Measurements from ENCODE around the gene PLCB1.
A peak's percentile ranks its signal among the peaks of the same experiment; 100 is the strongest.
"Not testable (repeated sequence)": the region's sequence is repeated elsewhere in the genome, so short reads cannot be mapped to it uniquely, and the experiment has no call there.

Gene PLCB1

DNA sequence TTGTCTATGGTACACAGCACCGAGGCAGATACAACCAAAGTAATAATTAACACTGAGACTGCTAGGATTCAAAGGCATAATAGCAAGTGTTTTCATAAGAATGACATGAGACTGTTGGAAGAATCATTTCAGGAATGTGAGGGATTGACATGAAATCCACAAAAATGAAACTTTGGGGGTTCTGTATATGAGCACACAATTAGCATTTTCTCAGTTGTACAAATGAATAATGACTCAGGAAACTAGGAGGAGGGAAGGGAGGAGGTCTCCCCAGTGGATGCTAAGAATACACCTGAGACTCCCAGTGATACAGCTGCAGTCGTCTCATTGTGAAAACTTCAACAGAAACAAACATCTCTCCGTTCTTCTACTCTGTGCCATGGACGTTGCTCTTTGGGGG is 508.4 kb downstream of the PLCB1 start:
- DNase-seq = no peak

DNA sequence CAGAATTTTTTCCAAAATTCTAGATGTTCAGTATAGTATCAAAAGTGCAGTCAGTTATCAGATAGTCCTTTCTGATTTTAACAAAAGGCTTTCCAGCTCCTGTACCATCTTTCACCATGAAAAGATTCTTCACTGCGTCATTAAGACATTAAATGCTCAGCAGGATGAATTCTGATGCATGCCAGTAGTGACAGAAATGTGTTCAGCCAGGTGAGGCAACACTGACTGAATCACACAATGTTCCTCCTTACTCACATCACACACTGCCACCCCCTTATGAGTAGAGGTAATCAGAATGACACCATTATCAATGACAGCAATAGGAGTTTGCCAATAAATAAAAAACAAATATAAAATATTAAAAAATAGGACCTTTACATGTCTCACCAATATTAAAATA is 510.2 kb downstream of the PLCB1 start:
- no peak for DNase-seq

DNA sequence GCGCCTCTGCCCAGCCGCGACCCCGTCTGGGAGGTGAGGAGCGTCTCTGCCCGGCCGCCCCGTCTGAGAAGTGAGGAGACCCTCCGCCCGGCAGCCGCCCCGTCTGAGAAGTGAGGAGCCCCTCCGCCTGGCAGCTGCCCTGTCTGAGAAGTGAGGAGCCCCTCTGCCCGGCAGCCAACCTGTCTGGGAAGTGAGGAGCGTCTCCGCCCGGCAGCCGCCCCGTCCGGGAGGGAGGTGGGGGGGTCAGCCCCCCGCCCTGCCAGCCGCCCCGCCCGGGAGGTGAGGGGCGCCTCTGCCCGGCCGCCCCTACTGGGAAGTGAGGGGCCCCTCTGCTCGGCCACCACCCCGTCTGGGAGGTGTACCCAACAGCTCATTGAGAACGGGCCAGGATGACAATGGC is 512.4 kb downstream of the PLCB1 start:
- DNase-seq = not testable (repeated sequence)

DNA sequence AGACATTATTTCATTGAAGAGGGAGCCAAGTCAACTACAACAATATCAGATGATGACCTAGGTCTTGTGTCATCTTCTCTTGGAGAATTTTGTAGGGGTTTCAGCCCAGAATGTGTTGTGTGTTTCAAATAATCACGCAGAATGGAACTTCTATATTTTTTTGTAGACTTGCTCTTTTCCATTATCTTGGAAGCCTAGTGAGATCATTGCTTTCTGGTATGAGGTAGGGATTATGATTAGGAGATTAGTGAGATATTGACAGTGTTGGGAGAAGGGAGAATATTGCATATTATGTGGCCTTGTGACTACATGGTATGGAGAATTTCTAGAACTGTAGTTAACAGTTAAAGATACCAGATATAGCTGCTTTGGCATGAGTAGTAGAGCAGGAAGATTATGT is 513.3 kb downstream of the PLCB1 start:
- DNase-seq = no peak

DNA sequence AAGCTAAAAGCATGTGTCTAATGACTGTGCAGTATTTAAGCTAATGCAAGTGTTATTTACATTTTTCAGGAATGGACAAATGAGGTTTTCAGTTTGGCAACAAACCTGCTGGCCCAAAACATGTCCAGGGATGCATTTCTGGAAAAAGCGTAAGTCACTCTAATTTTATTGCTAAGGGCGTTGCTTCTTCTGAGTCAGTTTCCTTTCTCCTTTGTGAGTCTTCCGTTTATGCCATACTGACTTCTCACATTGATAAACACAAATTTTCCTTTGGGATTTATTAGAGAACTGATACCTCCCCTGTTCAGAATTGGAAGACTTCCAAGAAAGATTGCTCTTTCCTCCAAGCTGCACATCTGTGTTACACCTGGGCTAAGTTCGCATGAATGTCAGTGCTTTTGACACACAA is 514.0 kb downstream of the PLCB1 start:
- no peak for DNase-seq

DNA sequence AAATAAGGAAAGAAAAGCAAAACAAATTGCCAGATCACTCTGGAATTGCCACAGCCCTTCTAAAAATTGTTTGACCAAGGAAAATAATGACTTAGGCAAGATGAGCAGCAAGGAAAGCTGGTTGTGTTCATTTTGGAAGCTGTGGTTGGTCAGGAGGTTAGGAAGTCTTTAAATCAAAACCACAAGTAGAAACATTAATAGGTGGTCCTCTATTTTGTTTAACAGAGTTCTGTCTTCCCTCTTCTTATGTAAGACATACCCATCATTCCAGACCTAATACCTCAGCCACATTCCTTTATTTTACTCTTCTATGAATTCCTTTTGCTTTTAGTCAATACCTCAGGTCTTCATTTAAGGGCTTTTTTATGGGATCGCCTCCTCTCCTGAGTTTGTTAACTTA is 514.6 kb downstream of the PLCB1 start:
- no peak for DNase-seq

DNA sequence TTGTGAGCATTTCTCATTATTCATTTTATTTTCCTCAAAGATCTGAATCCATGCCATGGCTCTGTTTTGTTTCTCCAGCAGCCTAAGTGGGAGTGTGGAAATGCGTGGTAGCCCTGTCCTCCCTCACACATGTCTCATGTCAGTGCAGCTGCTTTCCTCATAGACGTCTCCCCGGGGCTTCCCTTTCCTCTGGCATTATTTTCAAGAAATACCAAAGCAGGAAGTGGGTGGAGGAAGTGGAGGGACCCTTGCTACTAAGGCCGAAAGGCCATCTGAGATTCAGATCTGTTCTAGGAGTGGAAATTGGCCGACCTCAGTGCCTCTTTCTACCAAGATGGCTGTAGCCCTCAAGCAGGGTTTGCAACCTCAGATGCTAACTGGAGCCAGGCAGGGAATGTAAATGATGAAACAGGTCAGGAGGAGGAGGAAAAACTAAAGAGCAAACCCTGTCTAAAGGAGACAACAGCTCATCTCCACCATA is 515.9 kb downstream of the PLCB1 start:
- no peak for DNase-seq

DNA sequence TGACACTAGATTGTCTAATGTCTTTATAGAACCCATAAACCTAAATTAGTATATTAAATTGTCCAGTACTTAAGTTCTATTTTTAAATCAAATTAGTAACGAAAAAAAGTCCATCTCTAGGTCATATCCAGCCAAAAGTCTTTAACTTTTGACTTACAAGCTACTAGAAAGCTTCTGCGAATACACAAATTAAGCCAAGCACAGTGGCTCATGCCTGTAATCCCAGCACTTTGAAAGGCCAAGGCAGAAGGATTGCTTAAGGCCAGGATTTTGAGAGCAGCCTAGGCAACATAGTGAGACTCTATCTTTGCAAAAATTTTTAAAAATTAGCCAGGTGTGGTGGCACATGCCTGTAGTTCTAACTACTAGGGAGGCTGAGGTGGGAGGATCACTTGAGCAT is 516.4 kb downstream of the PLCB1 start:
- DNase-seq = no peak

DNA sequence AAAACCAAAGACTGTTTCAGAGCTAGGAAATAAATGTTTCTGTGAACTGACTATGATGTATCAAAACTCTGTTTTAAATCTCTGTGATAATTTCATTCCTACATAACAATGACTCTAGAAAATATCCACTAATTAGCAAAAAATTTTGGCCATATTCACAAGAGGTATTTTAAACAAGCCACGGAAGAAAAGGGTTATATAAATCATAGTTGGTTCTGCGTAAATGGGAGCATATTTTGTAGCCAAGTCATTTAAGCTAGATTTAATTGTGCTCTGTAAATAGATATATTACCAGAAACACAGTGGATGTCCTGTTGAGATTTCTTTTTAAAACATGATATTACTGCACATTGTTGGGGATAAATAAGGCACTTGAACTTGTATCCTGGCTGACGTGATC is 520.3 kb downstream of the PLCB1 start:
- no peak for DNase-seq

DNA sequence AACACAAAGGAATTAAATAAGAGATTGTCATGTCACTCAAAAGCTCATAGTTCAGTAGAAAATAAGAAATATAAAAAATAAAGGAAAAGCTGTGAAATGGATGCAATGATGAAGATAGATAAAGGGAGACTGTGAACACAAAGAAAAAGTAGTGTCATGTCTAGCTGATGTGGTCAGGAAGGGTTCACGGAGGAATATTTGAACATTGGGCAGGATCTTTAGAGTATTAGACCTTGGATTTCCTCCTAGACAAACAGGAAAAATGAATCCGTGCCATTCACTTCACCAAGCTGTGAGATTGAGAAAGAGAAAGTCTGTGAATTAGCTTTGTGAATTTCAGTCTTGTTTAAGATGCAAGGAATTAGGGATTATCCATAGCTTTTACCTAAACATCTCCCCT is 522.4 kb downstream of the PLCB1 start:
- DNase-seq = no peak

DNA sequence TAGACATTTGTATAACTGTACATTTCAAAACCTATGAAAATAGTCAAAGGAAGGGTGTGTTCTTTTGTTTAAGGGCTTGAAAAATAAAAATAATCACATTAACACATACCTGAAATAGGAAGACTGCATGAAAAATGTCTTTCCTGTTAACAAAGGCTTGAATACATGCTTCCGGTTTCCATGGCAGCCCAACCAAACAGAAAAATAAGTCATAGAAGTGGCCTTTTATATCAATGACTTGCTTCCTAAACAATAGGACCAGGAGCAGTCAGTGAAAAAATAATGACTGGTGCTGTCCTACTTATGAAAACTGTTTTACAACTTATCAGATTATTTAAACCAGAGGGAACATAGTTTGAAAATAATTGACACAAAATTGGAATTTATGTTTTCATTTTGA is 524.3 kb downstream of the PLCB1 start:
- no peak for DNase-seq

DNA sequence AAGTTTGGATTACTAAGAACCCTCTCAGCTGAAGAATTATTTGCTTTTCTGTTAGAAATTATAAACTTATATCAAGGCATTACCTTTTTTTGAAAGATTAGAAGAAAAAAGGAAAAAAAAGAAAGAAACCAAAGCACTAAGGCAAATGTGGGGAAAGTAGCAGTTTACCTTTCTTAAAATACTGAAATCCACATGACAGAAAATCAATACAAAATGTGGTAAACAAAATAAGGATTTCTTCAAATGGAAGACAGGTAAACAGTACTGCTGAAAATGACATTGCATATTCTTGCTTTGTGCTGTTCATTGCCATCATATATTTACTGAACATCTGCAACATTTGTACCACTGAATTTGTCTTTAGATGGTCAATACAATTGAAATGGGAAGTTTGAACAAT is 525.6 kb downstream of the PLCB1 start:
- DNase-seq = no peak

DNA sequence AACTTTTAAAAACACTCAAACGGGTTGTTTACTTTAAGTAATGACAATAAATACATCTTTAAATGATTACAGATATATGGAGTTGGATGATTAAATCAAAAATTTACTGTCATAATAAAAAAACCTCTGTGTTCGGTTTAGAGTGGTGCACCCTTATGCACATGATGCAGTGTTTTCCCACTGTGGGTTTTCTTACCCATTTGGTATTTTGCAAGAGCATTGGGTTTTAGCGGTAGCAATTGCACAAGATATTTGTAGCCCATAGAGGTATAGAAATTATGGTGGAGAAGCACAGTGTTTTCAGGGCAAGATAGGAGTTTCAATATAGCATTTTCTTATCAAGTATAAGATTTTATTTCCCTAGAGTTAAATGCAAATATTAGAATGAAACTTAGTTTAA is 526.0 kb downstream of the PLCB1 start:
- DNase-seq = no peak

DNA sequence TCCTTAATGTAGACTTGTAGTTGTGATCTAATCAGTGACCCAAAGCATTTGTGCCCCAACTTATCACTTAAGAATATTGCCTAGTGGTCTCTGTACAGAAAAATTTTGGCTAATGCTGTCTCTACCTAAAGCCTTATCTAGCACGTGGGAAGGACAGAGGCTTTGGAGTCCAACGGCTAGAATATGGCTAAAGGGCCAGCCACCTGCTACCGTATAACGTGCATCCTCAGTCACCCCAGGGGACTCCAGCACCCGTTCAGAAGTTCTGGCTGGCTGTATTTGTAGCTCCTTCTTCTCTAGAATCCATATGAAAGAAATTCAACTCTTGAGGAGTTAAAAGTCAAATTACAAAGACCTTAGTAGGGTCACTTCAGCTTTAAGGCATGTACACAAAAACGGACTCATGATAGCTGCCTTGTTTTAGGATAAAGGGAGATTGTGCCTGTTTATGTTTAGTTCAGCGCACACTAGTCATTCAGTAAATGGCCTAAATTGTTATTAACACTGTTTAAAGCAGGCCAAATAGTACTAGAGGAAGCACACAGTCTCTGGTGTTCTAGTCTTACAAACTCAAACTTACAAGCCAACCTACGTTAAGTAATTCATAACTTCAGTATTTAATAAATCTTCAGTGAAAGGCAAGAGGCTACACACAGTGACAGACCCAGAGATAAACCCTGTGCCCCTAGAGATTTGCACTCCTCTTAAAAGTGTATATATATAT is 529.3 kb downstream of the PLCB1 start:
- no peak for DNase-seq

DNA sequence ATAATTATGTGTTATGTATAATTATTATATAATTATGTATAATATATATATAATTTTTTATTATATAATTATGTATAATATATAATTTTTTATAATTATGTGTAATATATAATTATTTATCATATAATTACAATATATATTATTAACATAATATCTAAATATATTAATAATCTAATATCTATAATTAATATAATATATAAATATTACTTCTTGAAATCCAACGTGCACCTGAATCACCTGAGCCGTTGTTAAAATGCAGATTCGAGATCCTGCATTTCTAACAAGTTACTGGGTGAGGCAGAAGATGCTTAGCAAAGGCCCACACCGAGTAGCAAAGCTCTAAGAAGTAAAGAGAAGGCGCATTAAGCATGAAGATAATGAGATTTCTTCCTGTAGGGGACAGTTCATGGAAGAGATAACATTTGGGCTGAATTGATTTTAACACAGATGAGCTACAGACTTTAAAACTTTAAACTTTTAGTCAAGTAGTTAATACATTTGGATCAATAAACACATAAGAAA is 530.4 kb downstream of the PLCB1 start:
- DNase-seq = peak; percentile 14

DNA sequence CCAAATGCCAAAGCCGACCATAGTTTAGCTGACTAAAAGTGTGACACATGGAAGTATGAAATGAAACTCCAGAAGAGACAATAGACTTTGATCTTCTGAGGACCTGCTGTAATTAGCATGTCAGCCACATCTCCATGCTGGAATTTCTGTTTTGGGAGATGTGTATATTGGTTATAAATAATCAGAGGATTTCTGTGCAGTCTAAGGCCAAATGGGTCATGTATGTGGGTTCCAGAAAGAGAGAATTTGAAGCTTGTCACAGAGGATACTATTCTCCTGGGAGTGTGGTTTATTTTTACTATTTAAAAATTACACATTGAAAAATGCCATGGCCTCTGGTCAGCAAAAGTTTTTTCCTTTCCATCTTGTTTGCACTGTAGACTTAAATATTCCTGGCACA is 531.4 kb downstream of the PLCB1 start:
- no peak for DNase-seq

DNA sequence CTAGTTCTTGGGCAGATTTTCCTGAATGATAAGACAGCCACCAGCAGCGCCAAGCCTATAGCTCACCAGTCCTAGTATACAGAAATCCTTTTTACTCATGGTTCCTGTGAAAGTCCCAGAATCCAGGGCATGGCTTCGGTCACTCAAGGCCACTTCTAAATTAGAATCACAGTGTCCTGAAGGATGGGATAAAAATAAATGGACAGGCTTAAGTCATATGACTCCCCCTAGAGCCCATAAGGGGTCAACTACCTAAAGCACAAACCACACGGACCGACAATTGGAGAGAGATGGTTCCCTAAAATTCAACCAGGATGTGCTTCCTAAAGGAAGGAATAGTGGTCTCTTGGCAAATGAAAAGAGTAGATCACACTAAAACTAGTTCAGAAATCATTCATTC is 532.7 kb downstream of the PLCB1 start:
- DNase-seq = no peak

DNA sequence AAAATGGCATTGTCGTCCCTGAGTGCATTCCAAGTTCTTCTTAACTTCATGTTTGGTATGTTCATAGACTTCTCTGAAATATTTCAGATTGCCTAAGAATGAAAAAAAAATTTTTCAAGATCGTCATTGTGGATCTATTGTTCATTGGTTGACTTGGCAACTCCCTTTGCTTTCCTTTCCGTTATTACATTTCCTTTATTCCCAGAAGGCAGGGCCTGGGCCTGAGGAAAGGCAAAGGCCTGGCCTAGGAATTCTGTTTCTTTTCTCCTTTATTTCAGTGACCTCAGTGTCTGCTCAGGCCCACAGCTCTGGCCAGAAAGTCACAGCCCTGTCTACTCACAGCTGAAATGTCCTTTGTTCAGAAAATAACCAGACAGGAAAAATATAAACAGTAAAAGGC is 535.2 kb downstream of the PLCB1 start:
- DNase-seq = no peak

DNA sequence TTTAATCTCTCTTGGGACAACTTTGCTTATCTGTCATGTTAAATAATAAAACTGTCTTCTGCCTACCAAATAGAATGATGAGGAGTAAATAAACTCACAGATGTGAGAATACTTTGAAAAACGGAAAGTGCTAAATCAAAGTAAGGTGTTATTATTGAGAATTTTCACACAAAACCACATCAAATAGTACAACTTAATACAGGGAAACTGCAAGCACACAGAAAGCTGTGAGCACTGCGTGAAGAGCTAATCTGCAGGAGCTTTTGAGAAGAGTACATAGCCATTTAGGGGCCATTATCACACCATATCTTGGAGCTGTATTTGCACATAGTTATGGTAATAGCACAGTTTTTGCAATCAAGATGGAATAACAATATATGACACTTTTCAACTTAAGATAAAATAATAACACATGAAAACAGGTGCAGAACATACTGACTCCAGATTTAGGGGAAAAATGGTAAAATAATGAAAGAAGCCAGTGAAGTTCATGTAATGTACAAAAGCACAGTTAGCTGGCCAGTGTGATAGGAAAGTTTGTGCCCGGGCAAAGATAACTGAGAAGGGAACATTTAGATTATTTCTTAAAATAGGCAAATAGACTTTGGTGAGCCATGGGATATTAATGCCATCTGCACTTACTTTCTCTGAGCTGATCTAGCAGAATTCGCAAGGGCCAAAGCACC is 538.3 kb downstream of the PLCB1 start:
- no peak for DNase-seq

DNA sequence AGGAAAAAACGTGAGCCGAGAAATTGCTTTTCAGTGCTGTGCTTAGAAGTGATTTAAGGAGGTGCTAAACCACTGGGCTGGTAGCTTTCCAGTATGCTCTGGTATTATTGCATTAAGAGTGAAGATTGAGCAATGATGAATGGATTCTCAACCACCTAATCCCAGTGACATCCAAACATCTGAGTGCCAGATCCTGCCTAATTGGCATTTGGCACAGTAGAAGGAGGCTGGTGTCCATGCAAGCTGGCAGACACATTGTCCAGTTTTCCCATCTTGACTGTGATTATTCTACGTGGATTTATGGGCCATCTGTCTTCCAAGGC is 538.8 kb downstream of the PLCB1 start:
- no peak for DNase-seq

DNA sequence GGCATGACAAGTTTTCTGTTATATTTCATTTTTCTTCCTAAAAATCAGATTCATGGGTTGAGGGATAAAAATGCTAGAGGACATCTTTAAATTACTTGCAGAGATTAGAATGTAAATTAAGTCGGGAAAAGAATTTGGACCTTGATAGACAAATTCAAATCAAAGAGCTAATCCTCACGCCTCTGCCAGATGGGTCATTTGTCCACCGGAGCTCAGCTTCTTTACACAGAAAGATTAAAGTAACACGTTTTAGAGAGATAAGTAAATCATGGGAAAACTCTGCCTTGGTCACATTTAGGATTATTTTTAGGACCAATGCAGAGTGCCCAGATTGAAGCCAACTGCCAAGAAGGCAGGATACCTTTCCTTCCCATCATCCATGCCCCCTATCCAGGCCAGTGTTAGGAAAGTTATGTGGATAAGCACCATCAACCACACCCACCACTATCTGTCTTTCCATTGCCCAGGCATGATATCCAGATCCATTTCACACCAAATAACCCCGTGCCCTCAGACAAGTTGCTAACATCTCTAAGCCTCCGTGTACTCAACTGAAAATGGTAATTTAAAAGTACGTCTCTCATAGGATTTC is 539.4 kb downstream of the PLCB1 start:
- DNase-seq = no peak

DNA sequence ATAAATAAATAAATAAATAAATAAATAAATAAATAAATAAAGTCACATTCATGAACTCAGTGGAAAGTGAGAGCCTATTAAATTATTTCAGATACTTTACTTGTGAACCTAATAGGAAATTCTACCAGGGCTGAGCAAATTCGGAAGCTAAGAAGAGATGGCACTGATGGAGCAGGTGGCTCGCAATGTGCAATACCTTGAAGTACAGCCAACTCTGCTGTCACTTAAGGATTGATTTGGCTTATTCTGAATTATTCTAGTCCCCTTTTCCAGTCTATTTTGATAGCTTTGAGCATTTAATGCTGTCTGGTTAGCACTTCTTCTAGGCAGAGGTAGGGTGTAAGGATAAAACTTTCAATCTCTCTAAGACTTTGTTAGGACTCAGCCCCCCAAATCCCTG is 541.0 kb downstream of the PLCB1 start:
- no peak for DNase-seq

DNA sequence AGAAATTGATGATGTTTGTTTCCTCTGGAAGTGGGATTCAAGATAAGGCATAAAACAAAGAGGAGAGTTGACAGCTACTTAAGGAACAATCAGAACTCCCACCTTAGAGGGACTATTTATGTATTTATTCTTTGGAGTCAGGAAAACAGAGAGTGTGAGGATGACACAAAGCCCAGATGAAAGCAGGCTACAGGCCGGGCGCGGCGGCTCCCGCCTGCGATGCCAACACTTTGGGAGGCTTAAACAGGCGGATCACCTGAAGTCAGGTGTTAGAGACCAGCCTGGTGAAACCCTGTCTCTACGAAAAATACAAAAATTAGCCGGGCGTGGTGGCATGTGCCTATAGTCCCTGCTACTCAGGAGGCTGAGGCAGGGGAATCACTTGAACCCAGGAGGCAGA is 543.8 kb downstream of the PLCB1 start:
- no peak for DNase-seq

DNA sequence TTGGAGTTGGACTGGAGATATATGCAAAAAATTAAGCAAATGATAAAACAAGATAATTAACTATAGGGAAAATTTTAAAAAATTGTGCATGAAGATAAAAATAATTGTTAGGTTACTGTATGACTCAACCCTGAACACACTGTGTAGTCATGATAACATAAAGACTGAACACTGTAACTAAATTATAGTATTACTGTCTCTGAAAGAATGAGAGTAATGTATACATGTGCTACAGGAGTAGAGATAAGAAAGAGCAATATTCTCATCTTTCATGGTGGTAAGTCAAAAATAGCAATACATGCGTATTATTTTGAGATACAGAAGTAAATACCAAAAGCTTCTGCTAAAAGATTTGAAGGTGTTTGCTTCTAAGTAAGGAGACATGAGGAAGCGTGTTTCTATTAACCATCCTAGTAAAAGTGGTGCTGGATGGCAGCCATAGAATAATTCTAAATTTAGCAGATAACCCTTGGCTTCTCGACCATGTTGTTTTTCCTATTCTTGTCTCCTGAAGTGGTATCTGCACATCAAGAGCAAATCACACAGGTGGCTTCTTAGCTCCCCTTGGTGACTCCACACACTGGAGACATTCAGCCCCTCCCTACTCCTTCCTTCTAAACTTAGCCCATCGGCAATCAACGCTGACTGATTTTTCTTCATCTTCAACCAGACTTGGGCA is 546.2 kb downstream of the PLCB1 start:
- no peak for DNase-seq

All from SIG-M5 (cell line).